Activated naive CD4-positive, alpha-beta T cell treated with anti-CD3 and anti-CD28 coated beads, Interleukin-2, amount 50 U/mL, for 72 hours (primary cell): ENCODE measurements around the gene SPATA17. TPM values are rescaled to one million over a fixed set of nuclear protein-coding genes. Genes with fewer than 3 reads are reported as not detected.

Experiments
- ATAC-seq, 2 donors: fragments of 150-1000 bp; cut with Tn5 transposase; 2 replicates each; pipeline ENCODE4 v1.10.0; 2021; ENCODE audit warnings: mild to moderate bottlenecking in 2 of 2, moderate library complexity in 2 of 2
- DNase-seq, 2 donors: peaks; one replicate each; pipeline ENCODE4 v3.0.0; 2021 to 2022; ENCODE audit warnings: low spot score in 2 of 2
- H3K27ac Mint-ChIP-seq, 2 donors: one replicate each; pipeline ENCODE4 v1.8.0; 2022; ENCODE audit warnings: mild to moderate bottlenecking in 2 of 2, mixed read lengths in 2 of 2
- H3K36me3 Mint-ChIP-seq, 2 donors: one replicate each; pipeline ENCODE4 v1.8.0; 2022; ENCODE audit warnings: mixed read lengths in 2 of 2
- H3K9me3 Mint-ChIP-seq, 2 donors: one replicate each; pipeline ENCODE4 v1.8.0; 2022; ENCODE audit warnings: mixed read lengths in 2 of 2
- total RNA-seq, 2 donors: library from RNA; stranded (reverse); gene quantifications; one replicate each; pipeline ENCODE4 v1.2.3, GENCODE V29; 2022

SPATA17 gene
- total RNA-seq, 2 donors from 2014 or later: not detected

- no peak overlapping the region for H3K27ac Mint-ChIP-seq
- ATAC-seq (no peak), DNase-seq (no peak)
- H3K9me3 Mint-ChIP-seq: no peaks in the 10 kb centered on the region
- H3K36me3 Mint-ChIP-seq: no peaks in the 10 kb centered on the region
Observed at GRCh38 chr1:217769768-217770167, 138.6 kb downstream of the SPATA17 start.

- H3K36me3 Mint-ChIP-seq: no peaks in the 10 kb centered on the region
- DNase-seq: no peak
- H3K27ac Mint-ChIP-seq: no peak overlapping the region
- no peaks in the 10 kb centered on the region for H3K9me3 Mint-ChIP-seq
- no peak for ATAC-seq
Observed at GRCh38 chr1:217770918-217771317, 139.8 kb downstream of the SPATA17 start.

- DNase-seq (no peak), ATAC-seq (no peak)
- H3K36me3 Mint-ChIP-seq: no peaks in the 10 kb centered on the region
- no peaks in the 10 kb centered on the region for H3K9me3 Mint-ChIP-seq
- H3K27ac Mint-ChIP-seq: no peak overlapping the region
Observed at GRCh38 chr1:217776693-217777092, 145.5 kb downstream of the SPATA17 start.

- ATAC-seq (no peak), DNase-seq (no peak)
- peaks cover 0 to 6% of the 10 kb centered on the region in 2 donors for H3K9me3 Mint-ChIP-seq
- H3K36me3 Mint-ChIP-seq: no peaks in the 10 kb centered on the region
- no peak overlapping the region for H3K27ac Mint-ChIP-seq
Observed at GRCh38 chr1:217781056-217781455, 149.9 kb downstream of the SPATA17 start.

GRCh38 chr1:217791091-217791490, 159.9 kb downstream of the SPATA17 start:
- no peak for ATAC-seq
- Mint-ChIP-seq H3K36me3 (no peaks in the 10 kb centered on the region), H3K9me3 (peaks cover 0 to 4% of the 10 kb centered on the region in 2 donors), H3K27ac (no peak overlapping the region)
- DNase-seq: no peak

- Mint-ChIP-seq H3K36me3 (no peaks in the 10 kb centered on the region), H3K9me3 (peaks cover 0 to 4% of the 10 kb centered on the region in 2 donors), H3K27ac (no peak overlapping the region)
- DNase-seq (no peak), ATAC-seq (no peak)
Observed at GRCh38 chr1:217805792-217806191, 174.6 kb downstream of the SPATA17 start.

- Mint-ChIP-seq H3K9me3 (peaks cover 1 to 5% of the 10 kb centered on the region in 2 donors), H3K36me3 (no peaks in the 10 kb centered on the region), H3K27ac (no peak overlapping the region)
- DNase-seq (no peak), ATAC-seq (no peak)
Observed at GRCh38 chr1:217812175-217812574, 181.0 kb downstream of the SPATA17 start.

- Mint-ChIP-seq H3K36me3 (no peaks in the 10 kb centered on the region), H3K27ac (no peak overlapping the region), H3K9me3 (peaks cover 5 to 12% of the 10 kb centered on the region in 2 donors)
- ATAC-seq: no peak
- DNase-seq: no peak
Observed at GRCh38 chr1:217813031-217813430, 181.9 kb downstream of the SPATA17 start.

- Mint-ChIP-seq H3K9me3 (no peaks in the 10 kb centered on the region), H3K36me3 (no peaks in the 10 kb centered on the region), H3K27ac (no peak overlapping the region)
- DNase-seq: no peak
- ATAC-seq: no peak
Observed at GRCh38 chr1:217837691-217838090, 206.5 kb downstream of the SPATA17 start.

GRCh38 chr1:217839161-217839560, 208.0 kb downstream of the SPATA17 start:
- no peak for ATAC-seq
- H3K36me3 Mint-ChIP-seq: no peaks in the 10 kb centered on the region
- no peaks in the 10 kb centered on the region for H3K9me3 Mint-ChIP-seq
- H3K27ac Mint-ChIP-seq: no peak overlapping the region
- no peak for DNase-seq

GRCh38 chr1:217846733-217847132, 215.6 kb downstream of the SPATA17 start:
- H3K9me3 Mint-ChIP-seq: no peaks in the 10 kb centered on the region
- H3K36me3 Mint-ChIP-seq: no peaks in the 10 kb centered on the region
- ATAC-seq: no peak
- DNase-seq: no peak
- H3K27ac Mint-ChIP-seq: no peak overlapping the region

GRCh38 chr1:217847643-217848042, 216.5 kb downstream of the SPATA17 start:
- H3K27ac Mint-ChIP-seq: no peak overlapping the region
- no peaks in the 10 kb centered on the region for H3K36me3 Mint-ChIP-seq
- ATAC-seq: no peak
- DNase-seq: no peak
- no peaks in the 10 kb centered on the region for H3K9me3 Mint-ChIP-seq

- no peaks in the 10 kb centered on the region for H3K36me3 Mint-ChIP-seq
- no peak overlapping the region for H3K27ac Mint-ChIP-seq
- DNase-seq (no peak), ATAC-seq (no peak)
- peaks cover 14% of the 10 kb centered on the region in 2 donors for H3K9me3 Mint-ChIP-seq
Observed at GRCh38 chr1:217856342-217857034, 225.3 kb downstream of the SPATA17 start.

GRCh38 chr1:217857061-217857460, 225.9 kb downstream of the SPATA17 start:
- Mint-ChIP-seq H3K36me3 (no peaks in the 10 kb centered on the region), H3K9me3 (peaks cover 14% of the 10 kb centered on the region in 2 donors), H3K27ac (no peak overlapping the region)
- no peak for DNase-seq
- no peak for ATAC-seq

- Mint-ChIP-seq H3K9me3 (peaks cover 9 to 11% of the 10 kb centered on the region in 2 donors), H3K36me3 (no peaks in the 10 kb centered on the region), H3K27ac (no peak overlapping the region)
- DNase-seq: no peak
- ATAC-seq: no peak
Observed at GRCh38 chr1:217861658-217862057, 230.5 kb downstream of the SPATA17 start.

- H3K9me3 Mint-ChIP-seq: no peaks in the 10 kb centered on the region
- H3K27ac Mint-ChIP-seq: no peak overlapping the region
- no peaks in the 10 kb centered on the region for H3K36me3 Mint-ChIP-seq
- ATAC-seq: no peak
- no peak for DNase-seq
Observed at GRCh38 chr1:217867446-217867995, 236.4 kb downstream of the SPATA17 start.

- H3K36me3 Mint-ChIP-seq: no peaks in the 10 kb centered on the region
- H3K9me3 Mint-ChIP-seq: peaks cover 0 to 3% of the 10 kb centered on the region in 2 donors
- ATAC-seq: no peak
- no peak overlapping the region for H3K27ac Mint-ChIP-seq
- no peak for DNase-seq
Observed at GRCh38 chr1:217871955-217872354, 240.8 kb downstream of the SPATA17 start.

GRCh38 chr1:217875229-217875628, 244.1 kb downstream of the SPATA17 start:
- no peaks in the 10 kb centered on the region for H3K36me3 Mint-ChIP-seq
- peaks cover 0 to 6% of the 10 kb centered on the region in 2 donors for H3K9me3 Mint-ChIP-seq
- DNase-seq (no peak), ATAC-seq (no peak)
- H3K27ac Mint-ChIP-seq: no peak overlapping the region
